NCI-H1048 (cell line): Measurements from ENCODE around the gene USP17L10.
"Not testable (repeated sequence)": the region's sequence is repeated elsewhere in the genome, so short reads cannot be mapped to it uniquely, and the experiment has no call there.

Source experiments
- DNase-seq: peaks from one replicate; lab custom pipeline; 2025; lab: John Stamatoyannopoulos, UW

Gene USP17L10, protein sequence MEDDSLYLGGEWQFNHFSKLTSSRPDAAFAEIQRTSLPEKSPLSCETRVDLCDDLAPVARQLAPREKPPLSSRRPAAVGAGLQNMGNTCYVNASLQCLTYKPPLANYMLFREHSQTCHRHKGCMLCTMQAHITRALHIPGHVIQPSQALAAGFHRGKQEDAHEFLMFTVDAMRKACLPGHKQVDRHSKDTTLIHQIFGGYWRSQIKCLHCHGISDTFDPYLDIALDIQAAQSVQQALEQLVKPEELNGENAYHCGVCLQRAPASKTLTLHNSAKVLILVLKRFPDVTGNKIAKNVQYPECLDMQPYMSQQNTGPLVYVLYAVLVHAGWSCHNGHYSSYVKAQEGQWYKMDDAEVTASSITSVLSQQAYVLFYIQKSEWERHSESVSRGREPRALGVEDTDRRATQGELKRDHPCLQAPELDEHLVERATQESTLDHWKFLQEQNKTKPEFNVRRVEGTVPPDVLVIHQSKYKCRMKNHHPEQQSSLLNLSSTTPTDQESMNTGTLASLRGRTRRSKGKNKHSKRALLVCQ

DNA sequence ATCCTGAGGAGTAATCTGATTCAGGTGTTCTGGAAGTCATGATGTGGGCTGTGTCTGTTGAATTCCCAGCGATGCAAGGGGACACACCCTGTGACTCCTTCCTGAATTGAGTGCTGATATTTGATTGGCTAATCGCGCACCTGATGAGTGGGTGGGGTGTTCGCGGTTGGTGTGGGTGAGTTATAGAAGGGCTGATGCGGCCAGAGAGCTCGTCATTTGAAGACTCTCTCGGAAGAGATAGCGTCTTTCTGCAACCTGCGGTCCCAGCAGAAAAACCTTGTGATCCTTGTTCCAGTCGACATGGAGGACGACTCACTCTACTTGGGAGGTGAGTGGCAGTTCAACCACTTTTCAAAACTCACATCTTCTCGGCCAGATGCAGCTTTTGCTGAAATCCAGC, at the start of gene USP17L10:
USP17L10 (plus strand) TSS at position 301 of the 400 bp plus-strand sequence; CDS start at position 301, 0 bp downstream.
- not testable (repeated sequence) for DNase-seq

DNA sequence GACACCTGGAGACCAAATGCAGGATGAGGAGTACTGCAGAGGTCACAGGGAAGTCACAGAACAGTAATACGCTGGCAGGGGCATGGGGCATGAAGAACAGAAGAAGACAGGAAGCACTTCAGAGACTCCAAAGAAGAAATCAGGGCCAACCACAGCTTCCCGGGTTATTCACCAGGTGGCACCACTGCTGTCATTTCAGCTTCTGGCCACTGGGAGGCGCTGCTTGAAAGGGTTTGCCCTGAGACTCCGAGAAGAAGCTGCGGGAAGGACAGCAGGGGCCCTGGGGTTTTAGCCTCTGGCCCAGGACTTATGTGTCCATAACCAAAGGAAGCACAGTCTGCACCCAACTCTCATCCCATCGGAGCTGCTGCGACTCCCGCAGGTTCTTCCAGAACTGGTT, 44.5 kb upstream of the USP17L10 start:
- DNase-seq, result not testable (repeated sequence)

DNA sequence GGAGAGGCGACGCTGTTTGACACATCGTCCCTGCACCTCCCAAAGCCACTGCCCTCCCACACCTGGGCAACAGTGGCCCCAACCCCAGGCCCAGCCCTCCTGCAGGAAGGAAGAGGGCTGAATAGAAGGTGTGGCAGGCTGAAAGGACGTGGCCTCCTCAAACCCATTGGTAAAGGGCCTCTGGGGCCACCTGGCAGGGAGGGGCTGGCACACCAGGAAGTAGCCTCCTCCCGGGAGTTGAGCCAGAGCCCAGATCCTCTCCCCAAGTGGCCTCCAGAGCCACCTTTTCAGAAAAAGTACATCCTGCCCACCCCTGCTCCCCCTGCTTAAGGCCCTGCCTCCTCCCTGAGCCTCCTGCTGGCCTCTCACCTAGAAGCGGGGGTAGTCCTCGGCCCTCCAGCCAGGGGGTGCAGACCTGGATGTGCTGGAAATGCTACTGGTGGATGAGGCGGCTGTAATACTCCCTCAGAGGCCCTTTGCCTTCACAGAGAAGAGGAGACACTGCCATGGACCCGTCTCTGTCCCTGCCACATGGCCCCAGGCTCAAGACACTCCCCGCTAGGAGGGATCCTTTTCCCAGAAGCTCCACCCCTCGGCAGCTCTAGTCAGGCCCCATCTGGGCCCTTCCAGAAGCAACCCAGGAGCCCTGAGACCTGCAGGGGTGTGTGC, 40.5 kb upstream of the USP17L10 start, which contains the start of gene FAM90A26:
FAM90A26 (plus strand) TSS at position 619 of the 669 bp plus-strand sequence. CDS start 2,764 bp downstream, outside the sequence.
- not testable (repeated sequence) for DNase-seq

DNA sequence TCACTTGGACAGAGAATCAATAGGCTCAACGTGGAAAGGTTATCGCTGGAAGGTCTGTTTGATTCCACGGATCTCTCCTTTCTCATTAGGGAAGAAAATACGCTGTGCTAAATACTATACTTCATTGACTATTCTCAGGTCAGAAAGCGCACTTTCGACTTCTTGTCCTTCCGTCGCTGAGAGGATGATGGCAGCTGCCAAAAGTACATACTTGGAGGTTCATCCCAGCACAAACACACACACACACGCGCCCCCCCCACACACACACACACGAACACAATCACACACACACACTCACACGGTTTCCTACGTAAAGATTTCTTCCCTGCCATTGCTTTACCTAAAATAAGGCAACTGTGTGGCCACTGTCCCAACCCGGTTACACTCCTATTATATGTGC, 4.2 kb downstream of the USP17L10 start:
- DNase-seq, result not testable (repeated sequence)

DNA sequence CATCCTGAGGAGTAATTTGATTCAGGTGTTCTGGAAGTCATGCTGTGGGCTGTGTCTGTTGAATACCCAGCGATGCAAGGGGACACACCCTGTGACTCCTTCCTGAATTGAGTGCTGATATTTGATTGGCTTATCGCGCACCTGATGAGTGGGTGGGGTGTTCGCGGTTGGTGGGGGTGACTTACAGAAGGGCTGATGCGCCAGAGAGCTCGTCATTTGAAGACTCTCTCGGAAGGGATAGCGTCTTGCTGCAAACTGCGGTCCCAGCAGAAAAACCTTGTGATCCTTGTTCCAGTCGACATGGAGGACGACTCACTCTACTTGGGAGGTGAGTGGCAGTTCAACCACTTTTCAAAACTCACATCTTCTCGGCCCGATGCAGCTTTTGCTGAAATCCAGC, 4.6 kb downstream of the USP17L10 start, which contains the start of gene USP17L11:
USP17L11 (plus strand) TSS at position 301 of the 400 bp plus-strand sequence; CDS start at position 301, 0 bp downstream.
- DNase-seq, result not testable (repeated sequence)

DNA sequence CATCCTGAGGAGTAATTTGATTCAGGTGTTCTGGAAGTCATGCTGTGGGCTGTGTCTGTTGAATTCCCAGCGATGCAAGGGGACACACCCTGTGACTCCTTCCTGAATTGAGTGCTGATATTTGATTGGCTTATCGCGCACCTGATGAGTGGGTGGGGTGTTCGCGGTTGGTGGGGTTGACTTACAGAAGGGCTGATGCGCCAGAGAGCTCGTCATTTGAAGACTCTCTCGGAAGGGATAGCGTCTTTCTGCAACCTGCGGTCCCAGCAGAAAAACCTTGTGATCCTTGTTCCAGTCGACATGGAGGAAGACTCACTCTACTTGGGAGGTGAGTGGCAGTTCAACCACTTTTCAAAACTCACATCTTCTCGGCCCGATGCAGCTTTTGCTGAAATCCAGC, 9.4 kb downstream of the USP17L10 start, which contains the start of gene USP17L12:
USP17L12 (plus strand) TSS at position 301 of the 400 bp plus-strand sequence; CDS start at position 301, 0 bp downstream.
- DNase-seq, result not testable (repeated sequence)

DNA sequence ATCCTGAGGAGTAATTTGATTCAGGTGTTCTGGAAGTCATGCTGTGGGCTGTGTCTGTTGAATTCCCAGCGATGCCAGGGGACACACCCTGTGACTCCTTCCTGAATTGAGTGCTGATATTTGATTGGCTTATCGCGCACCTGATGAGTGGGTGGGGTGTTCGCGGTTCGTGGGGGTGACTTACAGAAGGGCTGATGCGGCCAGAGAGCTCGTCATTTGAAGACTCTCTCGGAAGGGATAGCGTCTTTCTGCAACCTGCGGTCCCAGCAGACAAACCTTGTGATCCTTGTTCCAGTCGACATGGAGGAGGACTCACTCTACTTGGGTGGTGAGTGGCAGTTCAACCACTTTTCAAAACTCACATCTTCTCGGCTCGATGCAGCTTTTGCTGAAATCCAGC, 14.1 kb downstream of the USP17L10 start, which contains the start of gene USP17L13:
USP17L13 (plus strand) TSS at position 301 of the 400 bp plus-strand sequence; CDS start at position 301, 0 bp downstream.
- not testable (repeated sequence) for DNase-seq

DNA sequence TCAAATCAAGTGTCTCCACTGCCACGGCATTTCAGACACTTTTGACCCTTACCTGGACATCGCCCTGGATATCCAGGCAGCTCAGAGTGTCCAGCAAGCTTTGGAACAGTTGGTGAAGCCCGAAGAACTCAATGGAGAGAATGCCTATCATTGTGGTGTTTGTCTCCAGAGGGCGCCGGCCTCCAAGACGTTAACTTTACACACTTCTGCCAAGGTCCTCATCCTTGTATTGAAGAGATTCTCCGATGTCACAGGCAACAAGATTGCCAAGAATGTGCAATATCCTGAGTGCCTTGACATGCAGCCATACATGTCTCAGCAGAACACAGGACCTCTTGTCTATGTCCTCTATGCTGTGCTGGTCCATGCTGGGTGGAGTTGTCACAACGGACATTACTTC, 19.8 kb downstream of the USP17L10 start:
- not testable (repeated sequence) for DNase-seq

DNA sequence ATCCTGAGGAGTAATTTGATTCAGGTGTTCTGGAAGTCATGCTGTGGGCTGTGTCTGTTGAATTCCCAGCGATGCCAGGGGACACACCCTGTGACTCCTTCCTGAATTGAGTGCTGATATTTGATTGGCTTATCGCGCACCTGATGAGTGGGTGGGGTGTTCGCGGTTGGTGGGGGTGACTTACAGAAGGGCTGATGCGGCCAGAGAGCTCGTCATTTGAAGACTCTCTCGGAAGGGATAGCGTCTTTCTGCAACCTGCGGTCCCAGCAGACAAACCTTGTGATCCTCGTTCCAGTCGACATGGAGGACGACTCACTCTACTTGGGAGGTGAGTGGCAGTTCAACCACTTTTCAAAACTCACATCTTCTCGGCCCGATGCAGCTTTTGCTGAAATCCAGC, 23.6 kb downstream of the USP17L10 start, which contains the start of gene USP17L15:
USP17L15 (plus strand) TSS at position 301 of the 400 bp plus-strand sequence; CDS start at position 301, 0 bp downstream.
- DNase-seq, result not testable (repeated sequence)

DNA sequence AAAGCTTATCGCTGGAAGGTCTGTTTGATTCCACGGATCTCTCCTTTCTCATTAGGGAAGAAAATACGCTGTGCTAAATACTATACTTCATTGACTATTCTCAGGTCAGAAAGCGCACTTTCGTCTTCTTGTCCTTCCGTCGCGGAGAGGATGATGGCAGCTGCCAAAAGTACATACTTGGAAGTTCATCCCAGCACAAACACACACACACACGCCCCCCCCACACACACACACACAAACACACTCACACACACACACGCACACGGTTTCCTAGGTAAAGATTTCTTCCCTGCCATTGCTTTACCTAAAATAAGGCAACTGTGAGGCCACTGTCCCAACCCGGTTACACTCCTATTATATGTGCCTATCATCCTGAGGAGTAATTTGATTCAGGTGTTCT, 28.0 kb downstream of the USP17L10 start:
- not testable (repeated sequence) for DNase-seq

DNA sequence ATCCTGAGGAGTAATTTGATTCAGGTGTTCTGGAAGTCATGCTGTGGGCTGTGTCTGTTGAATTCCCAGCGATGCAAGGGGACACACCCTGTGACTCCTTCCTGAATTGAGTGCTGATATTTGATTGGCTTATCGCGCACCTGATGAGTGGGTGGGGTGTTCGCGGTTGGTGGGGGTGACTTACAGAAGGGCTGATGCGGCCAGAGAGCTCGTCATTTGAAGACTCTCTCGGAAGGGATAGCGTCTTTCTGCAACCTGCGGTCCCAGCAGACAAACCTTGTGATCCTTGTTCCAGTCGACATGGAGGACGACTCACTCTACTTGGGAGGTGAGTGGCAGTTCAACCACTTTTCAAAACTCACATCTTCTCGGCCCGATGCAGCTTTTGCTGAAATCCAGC, 33.1 kb downstream of the USP17L10 start, which contains the start of gene USP17L17:
USP17L17 (plus strand) TSS at position 301 of the 400 bp plus-strand sequence; CDS start at position 301, 0 bp downstream.
- not testable (repeated sequence) for DNase-seq

DNA sequence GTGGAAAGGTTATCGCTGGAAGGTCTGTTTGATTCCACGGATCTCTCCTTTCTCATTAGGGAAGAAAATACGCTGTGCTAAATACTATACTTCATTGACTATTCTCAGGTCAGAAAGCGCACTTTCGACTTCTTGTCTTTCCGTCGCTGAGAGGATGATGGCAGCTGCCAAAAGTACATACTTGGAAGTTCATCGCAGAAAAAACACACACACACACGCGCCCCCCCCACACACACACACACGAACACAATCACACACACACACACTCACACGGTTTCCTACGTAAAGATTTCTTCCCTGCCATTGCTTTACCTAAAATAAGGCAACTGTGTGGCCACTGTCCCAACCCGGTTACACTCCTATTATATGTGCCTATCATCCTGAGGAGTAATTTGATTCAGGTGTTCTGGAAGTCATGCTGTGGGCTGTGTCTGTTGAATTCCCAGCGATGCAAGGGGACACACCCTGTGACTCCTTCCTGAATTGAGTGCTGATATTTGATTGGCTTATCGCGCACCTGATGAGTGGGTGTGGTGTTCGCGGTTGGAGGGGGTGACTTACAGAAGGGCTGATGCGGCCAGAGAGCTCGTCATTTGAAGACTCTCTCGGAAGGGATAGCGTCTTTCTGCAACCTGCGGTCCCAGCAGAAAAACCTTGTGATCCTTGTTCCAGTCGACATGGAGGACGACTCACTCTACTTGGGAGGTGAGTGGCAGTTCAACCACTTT, 37.7 kb downstream of the USP17L10 start, which contains the start of gene USP17L18:
USP17L18 (plus strand) TSS at position 678 of the 728 bp plus-strand sequence; CDS start at position 678, 0 bp downstream.
- not testable (repeated sequence) for DNase-seq

DNA sequence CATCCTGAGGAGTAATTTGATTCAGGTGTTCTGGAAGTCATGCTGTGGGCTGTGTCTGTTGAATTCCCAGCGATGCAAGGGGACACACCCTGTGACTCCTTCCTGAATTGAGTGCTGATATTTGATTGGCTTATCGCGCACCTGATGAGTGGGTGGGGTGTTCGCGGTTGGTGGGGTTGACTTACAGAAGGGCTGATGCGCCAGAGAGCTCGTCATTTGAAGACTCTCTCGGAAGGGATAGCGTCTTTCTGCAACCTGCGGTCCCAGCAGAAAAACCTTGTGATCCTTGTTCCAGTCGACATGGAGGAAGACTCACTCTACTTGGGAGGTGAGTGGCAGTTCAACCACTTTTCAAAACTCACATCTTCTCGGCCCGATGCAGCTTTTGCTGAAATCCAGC, 42.6 kb downstream of the USP17L10 start, which contains the start of gene USP17L19:
USP17L19 (plus strand) TSS at position 301 of the 400 bp plus-strand sequence; CDS start at position 301, 0 bp downstream.
- not testable (repeated sequence) for DNase-seq

DNA sequence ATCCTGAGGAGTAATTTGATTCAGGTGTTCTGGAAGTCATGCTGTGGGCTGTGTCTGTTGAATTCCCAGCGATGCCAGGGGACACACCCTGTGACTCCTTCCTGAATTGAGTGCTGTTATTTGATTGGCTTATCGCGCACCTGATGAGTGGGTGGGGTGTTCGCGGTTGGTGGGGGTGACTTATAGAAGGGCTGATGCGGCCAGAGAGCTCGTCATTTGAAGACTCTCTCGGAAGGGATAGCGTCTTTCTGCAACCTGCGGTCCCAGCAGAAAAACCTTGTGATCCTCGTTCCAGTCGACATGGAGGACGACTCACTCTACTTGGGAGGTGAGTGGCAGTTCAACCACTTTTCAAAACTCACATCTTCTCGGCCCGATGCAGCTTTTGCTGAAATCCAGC, 47.4 kb downstream of the USP17L10 start, which contains the start of gene USP17L20:
USP17L20 (plus strand) TSS at position 301 of the 400 bp plus-strand sequence; CDS start at position 301, 0 bp downstream.
- not testable (repeated sequence) for DNase-seq
